Measurements from ENCODE around the gene CDADC1.
"Not testable (repeated sequence)": the region's sequence is repeated elsewhere in the genome, so short reads cannot be mapped to it uniquely, and the experiment has no call there.

CDADC1 gene

DNA sequence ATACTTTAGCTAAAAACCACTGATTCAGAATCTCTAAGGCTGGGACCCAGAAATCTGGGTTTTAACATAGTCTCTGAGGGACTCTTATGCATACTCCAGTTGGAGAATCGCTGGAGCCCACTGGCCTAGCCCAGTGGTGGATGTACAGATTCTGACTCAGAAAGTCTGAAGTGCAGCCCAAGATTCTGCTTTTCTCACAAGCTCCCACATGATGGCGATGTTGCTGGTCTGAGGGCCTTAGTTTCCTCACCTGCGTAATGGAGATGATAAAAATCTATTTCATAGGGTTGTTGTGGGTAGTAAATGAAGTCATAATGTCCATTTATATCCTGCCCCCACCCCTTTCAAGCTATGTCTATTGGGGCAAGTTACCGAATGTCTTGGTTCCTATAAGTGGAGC lies 7.7 kb upstream of the CDADC1 start:
- no peak for DNase-seq

DNA sequence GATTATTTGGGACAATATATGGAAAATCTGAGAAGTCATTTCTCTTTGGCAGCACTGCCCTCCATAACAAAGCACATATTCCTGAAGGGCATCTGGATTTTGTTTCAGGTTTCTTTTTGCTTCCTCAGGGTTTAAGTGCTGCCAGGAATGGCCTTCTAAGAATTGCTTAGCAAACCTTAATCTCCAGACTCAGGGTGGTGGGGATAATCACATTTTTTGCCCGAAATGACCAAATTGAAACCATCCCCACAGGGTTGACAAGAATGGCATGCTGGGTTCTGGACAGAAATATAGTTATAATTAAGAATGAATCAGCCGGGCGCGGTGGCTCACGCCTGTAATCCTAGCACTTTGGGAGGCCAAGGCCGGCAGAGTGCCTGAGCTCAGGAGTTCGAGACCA lies 6.4 kb upstream of the CDADC1 start:
- no peak for DNase-seq

DNA sequence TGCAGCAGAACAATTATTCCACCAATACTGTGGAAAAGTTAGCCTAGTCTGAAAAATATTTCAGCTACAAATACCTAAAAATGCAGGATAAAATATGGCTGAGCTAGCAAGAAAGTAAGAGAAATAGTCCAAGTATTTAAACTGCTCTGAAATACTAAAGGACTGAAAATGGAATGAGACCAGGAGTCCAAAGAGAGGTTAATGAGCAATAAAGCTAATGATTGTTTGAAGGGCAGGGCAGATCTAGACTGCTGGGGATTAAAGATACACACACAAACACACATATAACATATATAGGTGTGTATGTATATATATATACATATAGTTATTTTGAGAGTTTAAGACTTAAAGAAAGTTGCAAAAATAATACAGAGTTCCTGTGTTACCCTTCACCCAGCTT lies 2.6 kb upstream of the CDADC1 start:
- DNase-seq: no peak

DNA sequence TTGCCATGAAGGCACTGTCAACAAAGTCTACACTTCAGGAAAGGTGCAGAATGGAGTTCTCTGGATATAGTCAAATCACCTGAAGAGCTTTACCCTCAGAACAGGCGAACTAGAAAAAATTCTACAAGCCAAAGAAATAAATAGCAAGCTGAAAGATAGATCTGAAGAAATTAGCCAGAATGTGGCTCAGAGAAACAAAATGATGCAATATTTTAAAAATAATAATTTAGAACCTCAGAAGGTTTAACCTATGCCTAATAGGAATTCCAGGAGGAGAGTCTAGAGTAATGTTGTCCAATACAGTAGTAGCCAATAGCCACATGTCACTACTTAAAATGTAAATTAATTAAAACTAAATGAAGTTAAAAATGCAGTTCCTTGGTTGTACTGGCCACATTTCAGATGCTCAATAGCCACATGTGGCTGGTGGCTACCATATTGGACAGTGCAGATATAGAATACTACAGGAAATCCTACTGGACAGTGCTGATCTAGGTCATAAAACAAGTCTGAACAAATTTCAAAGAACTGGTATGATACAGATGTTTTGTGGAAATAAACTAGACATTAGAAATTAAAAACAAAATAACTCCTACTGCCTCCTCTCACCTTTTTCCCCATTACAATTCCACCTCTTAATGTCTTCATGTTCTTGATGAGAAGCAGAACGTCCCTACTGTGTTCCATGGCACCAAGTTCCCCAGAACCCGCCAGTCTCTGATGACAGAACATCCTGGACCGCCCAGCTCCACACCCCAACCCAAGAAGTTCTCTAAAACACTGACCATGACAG lies 679 bp upstream of the CDADC1 start:
- DNase-seq: no peak

DNA sequence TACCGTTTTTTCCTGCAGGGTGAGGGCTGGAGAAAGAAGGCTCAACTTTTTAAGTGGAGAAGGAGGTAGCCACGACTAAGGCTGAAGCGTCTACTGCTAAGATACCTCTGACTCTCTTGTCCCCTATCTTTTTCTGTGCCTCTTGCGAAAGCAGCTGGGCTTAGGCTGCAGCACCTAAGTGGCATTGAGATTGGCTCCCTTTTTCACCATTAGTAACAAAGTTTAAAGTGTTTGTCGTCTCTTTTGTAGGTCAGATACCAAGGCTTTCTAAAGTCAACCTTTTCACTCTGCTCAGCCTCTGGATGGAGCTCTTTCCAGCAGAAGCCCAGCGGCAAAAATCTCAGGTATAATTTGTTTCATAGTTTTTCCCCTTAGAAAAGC lies 887 bp downstream of the CDADC1 start:
- no peak for DNase-seq

DNA sequence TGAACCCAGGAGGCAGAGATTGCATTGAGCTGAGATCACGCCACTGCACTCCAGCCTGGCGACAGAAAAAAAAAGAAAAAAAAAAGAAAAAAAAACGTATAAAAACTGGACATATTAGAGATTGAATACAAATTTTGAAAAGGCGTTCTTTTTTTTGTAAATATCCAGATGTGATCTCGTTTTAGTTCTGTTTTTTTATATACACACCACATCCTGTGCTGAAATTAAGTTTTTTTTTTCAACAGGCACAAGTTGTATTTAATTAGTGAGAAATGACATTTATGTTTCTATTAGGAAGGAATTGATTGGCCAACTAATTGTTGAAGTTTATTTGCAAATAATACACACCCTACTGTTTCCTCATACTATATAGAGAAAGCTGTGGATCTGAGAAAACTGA lies 3.6 kb downstream of the CDADC1 start:
- no peak for DNase-seq

DNA sequence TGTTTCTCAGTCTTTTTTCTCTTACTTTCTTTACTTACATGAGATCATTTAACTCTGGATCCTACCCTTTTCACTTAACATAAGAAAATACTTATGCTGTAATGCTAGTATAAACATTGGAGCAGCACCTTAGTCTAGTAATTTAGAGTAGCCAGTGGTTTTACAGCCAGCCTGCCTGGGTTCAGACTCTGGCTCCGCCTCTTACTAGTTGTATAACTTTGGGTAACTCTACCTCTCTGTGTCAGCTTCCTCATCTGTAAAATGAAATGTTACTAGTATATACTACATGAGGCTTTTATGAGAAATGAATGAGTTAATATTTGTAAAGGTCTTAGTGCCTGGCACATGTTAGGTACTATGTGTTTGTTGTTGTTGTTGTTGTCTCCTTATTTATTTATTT lies 5.6 kb downstream of the CDADC1 start:
- DNase-seq: no peak

DNA sequence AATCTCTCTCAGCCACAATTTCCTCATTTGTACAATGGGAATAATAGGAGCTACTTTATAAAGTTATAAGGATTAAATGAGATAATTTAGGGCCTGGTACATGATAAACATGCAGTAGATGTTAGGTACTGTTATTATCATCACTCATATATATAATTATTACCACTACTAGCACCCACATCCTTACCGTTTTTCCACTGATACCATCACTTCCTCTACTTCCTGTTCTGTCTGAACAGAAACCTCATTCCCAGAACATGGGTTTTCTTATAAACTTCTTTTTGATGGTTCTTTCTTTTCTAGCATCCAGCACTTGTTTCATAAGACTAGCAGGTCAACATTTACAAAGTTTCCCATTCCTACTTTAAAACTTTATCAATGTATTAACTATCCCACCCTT lies 6.3 kb downstream of the CDADC1 start:
- no peak for DNase-seq

DNA sequence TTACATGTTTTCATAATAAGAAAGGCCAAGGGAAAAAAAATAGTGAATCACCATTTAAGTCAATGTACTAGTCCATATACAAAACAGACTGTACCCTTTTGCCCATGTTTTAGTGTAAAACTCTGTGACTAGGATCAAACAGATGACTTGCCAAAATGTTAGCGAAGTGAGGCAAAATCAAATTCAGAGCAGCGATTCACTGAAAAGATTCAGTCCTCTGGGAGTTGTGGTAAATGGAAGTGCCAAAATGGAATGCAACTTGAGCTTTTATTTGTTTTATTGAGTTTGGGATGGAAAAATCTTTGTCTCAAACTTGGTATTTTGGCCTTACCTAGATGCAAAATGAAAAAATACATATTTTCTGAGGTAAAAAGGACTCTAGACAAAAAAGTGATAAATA lies 9.1 kb downstream of the CDADC1 start:
- DNase-seq: no peak

DNA sequence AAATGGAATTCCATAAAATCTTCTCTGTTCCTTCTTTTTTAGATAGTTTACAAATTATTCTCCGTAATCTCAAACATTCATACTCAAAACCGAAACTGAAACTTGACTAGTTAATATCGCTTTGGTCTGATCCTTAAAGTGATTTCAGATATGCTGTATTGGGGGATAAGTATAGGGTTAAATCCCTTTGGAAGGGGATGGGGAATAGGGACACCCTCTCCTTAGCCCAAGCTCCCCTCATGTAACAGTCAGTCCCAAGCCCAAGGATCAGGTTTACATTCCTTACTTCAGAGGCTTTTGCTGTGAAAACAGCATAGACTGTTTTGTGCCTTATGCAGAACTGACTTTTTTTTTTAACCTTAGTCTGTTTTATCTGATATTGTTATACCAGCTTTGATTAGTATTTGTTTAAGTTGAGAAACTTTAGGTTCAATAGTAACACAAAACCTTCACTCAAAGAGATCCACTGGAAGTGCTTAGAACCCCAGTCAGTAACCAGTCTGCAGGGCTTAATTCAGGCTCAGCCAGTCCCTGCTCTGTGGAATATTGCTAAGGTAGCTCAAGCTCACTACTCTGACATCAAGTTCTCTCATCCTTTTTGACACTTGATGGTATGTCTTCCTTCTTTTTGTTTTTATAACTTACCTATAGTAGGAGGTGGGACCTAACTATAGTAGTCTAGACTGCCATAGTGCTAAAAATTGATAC lies 10.5 kb downstream of the CDADC1 start:
- DNase-seq: no peak

DNA sequence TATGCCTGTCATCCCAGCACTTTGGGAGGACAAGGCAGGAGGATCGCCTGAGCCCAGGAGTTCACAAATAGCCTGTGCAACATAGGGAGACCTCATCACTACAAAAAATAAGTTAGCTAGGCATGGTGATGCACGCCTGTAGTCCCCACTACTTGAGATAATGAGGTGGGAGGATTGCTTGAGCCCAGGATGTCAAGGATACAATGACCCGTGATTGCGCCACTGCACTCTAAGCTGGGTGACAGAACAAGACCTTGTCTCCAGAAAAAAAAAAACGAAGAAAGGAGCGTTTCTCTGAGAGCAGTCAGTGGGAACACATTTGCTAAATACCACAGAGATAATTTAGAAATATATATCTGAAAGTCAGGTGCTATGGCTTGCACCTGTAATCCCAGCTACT lies 11.9 kb downstream of the CDADC1 start:
- no peak for DNase-seq

DNA sequence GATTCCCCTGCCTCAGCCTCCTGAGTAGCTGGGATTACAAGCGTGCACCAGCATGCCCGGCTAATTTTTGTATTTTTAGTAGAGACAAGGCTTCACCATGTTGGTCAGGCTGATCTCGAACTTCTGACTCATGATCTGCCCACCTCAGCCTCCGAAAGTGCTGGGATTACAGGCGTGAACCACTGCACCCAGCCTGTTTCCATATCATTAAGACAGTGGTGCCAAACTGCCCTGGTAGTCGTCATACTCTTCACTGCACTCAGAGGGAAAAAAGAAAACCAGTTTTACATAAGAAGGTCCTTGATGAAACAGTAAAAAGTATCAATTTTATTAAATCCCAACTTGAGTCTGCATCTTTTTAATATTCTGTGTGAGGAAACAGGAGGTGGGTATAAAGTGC lies 14.9 kb downstream of the CDADC1 start:
- no peak for DNase-seq

DNA sequence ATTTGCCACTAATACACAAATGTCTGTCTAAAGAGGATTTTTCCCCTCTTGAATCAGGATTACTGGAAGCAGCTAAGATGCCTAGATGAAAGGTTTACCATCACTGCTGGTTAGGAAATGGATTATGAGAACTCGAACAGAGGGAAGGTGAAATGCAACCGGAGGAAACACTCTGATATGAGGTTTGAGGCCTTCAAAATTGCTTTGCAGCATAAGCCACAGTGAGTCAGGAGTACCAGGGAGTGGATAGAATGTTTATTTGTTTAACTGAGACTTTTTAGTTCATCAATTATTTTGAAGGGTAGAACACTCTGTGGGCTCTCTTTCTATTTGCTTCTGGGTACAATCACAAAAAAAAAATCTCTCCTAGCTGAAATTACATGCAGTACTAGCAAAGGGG lies 18.1 kb downstream of the CDADC1 start:
- no peak for DNase-seq

DNA sequence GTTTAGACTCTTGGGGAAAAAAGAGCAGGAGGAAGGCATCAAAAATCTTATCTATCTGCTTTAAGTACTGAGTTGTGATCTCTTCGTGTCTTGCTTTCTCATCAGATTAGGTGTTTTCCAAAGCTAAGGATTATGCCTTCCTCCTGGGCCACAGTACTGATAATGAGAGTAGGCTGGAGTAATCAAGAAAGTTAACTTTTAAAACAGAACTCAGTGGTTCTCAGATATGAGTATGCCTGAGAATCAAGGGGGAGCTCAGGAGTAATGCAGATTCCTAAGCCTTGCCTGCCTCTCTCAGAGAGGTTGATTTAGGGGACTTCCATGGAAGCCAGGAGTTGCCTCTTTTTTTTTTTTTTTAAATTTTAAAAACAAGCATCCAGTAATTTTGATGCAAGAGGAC lies 23.5 kb downstream of the CDADC1 start:
- DNase-seq: no peak

DNA sequence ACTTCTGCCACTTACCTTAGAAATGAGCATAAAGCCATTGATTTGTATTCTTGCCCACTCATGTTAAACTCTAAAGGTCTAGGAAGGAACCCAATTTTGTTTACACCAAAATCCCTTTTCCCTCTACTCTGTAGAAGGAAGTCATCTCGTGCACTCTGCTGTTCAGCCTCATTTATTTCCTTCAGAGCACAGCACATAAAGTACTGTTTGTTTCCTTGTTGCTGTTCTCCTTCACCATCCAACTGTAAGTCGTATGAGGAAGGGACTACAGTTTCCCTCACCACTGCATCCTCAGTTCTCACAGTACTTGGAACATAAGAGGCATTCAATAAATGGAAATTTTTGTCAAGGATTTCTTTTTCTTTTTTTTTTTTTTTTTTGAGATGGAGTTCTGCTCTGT lies 24.6 kb downstream of the CDADC1 start:
- DNase-seq: no peak

DNA sequence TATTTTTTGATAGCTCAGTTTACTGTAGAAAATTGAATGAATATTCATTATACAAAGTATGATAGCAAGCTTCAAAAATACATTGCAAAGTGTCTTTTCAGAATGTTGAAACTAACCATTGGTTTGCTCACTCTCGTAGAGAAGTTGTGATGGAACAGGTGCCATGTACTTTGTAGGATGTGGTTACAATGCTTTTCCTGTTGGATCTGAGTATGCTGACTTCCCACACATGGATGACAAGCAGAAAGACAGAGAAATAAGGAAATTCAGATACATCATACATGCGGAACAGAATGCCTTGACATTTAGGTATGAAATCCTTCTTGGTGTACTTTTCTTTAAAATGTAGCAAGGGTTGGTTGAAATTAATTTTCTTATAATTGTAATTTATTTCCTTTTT lies 30.5 kb downstream of the CDADC1 start:
- DNase-seq: no peak

DNA sequence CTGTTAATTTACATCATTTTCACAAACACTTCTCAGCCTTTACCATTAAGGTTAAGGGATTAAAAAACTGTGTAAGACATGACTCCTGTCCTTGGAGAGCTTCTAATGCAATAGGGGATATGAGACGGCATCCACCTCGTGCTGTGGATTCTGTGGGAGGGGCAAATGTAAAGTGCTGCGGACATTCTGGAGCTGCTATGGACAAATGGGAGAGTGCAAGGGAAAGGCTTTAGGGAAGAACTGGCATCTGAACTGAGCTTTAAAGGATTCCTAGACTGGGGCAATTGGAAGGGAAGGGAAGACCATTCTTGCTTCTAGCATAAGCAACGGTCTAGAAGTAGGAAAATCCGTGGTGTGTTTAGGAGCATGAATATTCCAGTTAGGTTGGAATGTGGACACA lies 31.4 kb downstream of the CDADC1 start:
- no peak for DNase-seq

DNA sequence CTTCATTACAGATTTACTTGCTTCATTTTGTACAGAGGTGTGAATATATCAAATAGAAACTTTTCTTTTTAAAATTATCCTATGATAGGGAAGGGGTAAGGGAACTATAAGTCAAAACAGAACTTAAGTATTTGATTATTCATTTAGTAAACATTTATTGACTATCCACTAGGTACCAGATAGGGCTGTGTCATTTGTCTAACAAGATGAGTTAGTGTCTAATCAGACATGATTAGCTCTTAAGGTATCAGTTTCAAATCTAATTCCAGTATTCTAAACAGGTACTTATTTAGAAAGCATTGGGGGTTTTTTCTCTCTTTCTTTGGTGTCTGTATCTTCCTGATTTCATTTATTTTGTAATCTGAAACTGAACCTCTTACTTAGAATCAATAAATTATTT lies 32.2 kb downstream of the CDADC1 start:
- no peak for DNase-seq

DNA sequence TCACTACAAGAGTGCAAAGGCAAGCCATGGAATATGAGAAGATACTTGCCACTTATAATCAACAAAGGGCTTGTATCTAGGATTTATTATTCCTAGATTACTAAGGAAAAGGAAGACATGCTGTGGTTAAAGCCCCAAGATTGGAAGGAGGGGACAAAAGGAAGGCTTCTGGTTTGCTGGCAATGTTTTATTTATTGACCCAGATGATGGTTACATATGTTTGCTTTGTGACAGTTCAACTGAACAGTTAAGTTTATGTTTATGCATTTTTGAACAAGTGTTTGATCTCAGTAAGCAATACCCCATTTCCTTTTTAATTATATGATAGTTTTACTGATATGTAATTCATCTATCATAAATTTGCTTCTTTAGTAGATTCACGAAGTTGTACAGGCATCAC lies 40.3 kb downstream of the CDADC1 start:
- DNase-seq: no peak

DNA sequence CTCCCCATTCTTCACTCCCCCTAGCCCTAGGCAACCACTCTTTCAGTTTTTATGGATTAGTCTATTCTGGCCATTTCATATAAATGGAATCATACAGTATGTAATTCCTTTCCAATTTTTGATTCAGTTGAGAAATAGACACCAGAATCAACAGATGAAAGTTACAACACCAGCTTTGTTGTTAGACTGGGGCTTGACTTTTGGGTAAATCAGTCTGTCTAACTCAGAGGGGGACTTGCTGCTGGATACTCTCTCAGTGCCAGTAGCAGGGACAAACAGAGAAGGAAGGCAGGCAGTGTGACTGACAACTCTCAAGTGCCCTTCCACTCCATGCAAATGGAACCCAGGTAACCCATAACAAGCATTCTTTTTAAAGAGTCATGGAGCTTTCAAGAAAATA lies 40.7 kb downstream of the CDADC1 start:
- no peak for DNase-seq

DNA sequence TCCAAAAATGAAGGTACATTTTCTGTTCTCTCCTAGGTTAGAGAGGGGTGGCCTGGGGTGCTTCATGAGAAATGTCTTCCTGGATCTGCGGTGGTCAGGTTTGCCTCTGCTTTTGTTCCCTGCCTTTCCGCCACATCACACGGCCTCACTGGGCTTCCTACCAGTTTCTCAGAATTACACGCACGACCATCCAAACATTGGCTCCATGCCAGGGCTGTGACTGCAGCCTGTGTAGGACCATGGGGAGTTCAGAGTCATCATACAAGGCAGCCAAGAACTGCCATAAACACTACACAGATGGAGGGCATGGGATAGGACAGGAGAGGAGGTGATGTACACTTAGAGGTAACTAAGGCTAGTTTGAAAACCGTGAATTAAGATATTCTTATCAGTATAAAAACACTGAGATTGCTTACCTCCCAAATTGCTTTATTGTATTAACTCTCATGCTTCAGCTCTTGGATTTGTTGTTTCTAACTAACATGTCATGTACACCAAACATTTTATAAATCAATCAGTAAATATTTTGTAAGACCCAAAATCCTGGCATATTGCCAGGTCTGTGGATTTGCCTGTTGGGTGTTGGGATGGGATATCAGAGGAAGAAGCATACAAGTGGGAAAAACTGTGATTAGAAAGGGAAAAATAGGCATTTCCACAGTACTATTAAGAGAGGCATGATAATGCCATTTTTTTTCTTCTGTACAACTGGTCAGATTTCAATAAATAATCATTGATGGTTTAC lies 45.2 kb downstream of the CDADC1 start:
- DNase-seq: no peak

DNA sequence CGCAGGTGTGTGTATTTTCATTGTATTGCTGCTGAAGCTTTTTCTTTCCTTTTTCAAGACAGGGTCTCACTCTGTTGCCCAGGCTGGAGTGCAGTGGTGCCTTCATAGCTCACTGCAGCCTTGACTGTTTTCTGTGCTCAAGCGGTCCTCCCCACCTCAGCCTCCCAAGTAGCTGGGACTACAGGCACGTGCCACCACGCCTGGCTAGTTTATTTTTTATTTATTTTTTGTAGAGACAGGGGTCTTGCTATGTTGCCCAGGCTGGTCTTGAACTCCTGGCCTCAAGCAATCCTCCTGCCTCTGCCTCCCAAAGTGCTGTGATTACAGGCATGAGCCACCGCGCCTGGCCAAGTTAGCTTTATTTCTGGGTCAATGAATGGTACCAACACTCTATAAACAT lies 47.0 kb downstream of the CDADC1 start:
- not testable (repeated sequence) for DNase-seq

DNA sequence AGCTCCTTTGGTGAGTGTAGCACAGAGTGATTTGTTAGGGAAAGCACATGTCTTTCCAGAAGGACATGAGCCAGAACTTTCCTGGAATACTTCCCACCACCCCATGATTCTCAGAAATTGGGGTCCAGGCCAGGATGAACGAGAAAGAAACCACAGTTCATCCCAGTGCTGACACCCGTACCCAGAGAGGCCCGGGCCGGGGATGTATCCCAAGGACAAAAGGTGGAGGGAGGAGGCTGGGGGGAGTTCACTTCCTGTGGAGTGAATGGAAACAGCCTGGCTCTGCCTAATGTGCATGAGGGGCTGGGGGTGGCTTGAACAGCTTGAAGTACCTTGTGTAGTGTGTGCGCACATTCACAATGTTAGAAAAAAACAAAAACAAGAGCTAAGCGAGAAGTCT lies 47.5 kb downstream of the CDADC1 start:
- DNase-seq: no peak

DNA sequence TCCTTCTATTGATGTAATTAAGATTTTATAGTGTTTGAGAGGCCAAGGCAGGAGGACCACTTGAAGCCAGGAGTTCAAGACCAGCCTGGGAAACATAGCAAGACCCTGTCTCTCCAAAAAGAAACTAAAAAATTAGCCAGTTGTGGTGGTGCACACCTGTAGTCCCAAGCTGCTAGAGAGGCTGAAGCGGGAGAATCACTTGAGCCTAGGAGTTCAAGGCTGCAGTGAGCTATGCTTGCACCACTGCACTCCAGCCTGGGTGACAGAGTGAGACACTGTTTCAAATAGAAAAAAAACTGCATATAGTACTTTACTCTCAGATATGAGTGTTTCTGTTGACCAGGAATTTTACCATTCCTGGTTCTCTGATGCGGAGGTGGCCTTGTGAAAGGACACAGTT lies 48.9 kb downstream of the CDADC1 start:
- DNase-seq: no peak

Data from activated effector memory CD4-positive, alpha-beta T cell treated with Interleukin-2 at 50 U/mL for 16 hours (primary cell).